Activated CD8-positive, alpha-beta memory T cell treated with anti-CD3 and anti-CD28 coated beads for 36 hours (primary cell): Measurements from ENCODE around the gene CCN6. TPM values are rescaled to one million over a fixed set of nuclear protein-coding genes. Genes with fewer than 3 reads are reported as not detected.

Experiments used
- CTCF ChIA-PET: fragments of 350-600 bp; sonication (Branson Sonifier 250); formaldehyde crosslinking; loops from one replicate; lab custom pipeline; 2021; ENCODE audit warnings: antibody characterized with exemption; lab: Charles Lee
- POLR2A ChIA-PET: fragments of 350-600 bp; sonication (Branson Sonifier 250); formaldehyde crosslinking; loops from one replicate; lab custom pipeline; 2021; ENCODE audit warnings: antibody characterized with exemption; lab: Charles Lee
- total RNA-seq, 2 experiments: library from RNA; stranded (reverse); gene quantifications; one replicate each; pipeline ENCODE4 v1.2.3, GENCODE V29; 2021

The CCN6 gene
- total RNA-seq, 2 experiments from 2014 or later = not detected

GRCh38 chr6:112024464-112024863, 29.4 kb upstream of the CCN6 start:
- POLR2A ChIA-PET = no interaction called here

DNA sequence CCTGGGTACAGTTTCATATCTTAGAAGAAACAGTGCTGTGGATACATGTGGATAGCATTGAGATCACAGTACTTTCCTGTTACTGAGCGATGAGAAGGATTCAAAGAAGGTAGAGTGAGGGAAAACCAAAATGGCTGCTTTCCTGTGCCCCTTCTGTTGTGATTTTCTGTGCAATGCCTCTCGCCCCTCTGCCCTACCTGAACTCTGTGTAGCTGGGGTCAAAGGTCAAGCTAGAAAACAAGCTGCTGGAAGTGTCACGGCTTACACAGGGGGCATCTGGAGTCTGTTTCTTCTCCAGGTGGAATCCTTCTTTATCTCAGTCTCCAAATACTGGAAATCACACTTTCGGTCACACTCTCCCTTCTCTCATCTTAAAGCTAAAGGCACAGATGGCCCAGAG, 27.0 kb upstream of the CCN6 start:
- ChIA-PET POLR2A (no interaction called here), CTCF (interaction anchor here (1.7 to 2.8 kb wide), 2 partner anchors 19 to 316 kb away, joined by 4 to 10 read pairs; no protein-coding TSS in a partner anchor)

More at GRCh38 chr6:112024464-112024863, 29.4 kb upstream of the CCN6 start:
- CTCF ChIA-PET = no interaction called here

DNA sequence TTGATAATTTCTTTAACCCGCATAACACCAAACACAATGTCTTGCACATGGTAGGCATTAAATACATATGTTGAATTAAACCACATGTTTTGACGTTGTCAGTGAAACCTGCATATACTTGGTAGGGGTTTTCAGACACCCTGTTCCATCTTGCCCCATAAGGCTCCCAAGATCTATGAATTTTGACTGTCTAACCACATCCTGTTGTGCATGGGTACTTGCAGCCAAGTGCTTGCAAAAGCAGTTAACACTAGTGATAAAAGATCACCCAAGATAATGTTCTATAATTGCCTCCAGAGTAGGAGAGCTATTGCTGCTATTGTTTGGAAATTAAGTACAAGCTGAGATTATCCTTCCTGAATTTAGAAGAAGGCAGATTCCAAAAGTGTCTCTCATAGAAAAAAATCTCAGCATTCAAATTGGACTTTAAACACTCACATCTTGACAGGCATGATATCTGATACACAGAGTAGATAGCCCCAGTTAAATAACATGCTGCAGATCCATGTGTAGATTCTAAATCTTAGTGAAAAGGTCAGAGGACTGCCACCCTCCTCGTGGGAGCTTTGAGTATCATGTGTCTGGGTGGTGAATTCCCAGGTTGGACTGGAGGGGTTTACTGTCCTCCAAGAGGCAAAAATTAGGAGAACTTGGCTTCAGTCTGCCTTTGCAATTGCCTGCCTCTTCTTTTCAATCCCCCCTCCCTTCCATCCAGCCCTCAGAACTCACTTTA, 25.8 kb upstream of the CCN6 start:
- POLR2A ChIA-PET = interaction anchor here (0.9 to 1.1 kb wide), 2 partner anchors 15 to 224 kb away, joined by 3 to 4 read pairs; no protein-coding TSS in a partner anchor
- CTCF ChIA-PET = interaction anchor here (0.6 to 2.8 kb wide), 9 partner anchors 8 to 317 kb away, joined by 3 to 10 read pairs (median 4); no protein-coding TSS in a partner anchor

GRCh38 chr6:112029045-112029822, 24.7 kb upstream of the CCN6 start:
- CTCF ChIA-PET = interaction anchor here (0.8 to 2.8 kb wide), 8 partner anchors 9 to 158 kb away, joined by 3 to 10 read pairs (median 4); no protein-coding TSS in a partner anchor
- POLR2A ChIA-PET = no interaction called here

GRCh38 chr6:112030206-112030960, 23.5 kb upstream of the CCN6 start:
- ChIA-PET CTCF (no interaction called here), POLR2A (no interaction called here)

GRCh38 chr6:112030961-112031660, 22.8 kb upstream of the CCN6 start:
- CTCF ChIA-PET = no interaction called here
- POLR2A ChIA-PET = no interaction called here

DNA sequence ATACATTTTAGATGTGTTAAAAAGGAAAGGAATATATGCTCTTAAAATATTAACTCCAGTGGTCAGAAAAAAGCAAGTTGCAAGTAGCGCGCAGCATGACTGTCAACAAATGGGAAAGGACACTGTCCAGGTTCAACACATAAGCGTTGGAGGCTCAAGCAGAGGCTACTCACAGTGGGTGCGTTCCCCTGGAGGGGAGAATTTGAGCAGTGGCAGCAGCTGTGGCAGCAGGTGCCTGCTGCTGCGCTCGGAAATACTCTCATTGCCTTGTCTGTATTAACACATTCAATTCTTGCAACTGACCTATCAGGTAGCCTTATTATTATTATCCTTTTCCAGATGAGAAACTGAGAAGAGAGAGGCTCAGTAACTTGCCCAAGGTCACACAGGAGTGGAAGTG, 21.9 kb upstream of the CCN6 start:
- CTCF ChIA-PET = no interaction called here
- POLR2A ChIA-PET = no interaction called here

- ChIA-PET CTCF (interaction anchor here (0.7 to 1.2 kb wide), 2 partner anchors 8 to 16 kb away, joined by 3 to 4 read pairs; no protein-coding TSS in a partner anchor), POLR2A (no interaction called here)
Observed at GRCh38 chr6:112032728-112033127, 21.2 kb upstream of the CCN6 start.

DNA sequence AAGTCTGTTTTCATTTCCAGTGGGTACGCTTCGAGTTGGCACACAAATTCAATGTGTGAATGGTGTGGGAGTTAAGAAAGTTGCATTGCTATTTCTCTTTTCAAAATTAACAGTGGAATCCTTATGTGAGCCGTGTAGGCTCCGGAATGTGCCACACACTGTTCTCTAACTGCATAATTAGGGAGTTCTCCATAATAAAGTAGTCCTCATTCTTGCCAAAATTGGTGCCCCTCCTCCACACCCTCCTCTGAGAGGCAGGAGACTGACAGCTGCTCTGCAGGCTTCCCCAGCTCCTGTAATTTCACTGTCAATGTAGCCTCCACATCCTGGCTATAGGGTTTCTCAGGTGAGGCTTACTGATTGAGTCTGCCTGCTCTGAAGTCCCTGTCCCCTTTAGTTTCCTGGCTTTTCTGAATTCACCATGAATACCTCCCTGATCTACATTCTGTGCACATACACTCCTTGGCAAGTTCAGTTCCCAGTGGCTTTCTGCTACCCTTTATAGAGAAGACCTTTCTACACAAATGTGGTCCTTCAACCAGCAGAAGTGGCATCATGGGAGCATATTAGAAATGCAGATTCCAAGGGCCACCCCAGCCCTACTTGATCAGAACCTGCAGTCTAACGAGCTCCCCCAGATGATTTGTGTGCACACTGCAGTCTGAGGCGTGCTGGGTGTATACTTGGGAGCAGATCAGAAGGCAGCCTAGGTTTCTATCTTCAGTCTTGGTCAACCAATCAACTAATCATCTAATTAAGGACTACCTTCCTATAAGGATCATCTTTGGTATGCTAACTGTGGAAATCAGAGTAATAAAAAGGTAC, 19.9 kb upstream of the CCN6 start:
- ChIA-PET CTCF (interaction anchor here (1.2 to 1.3 kb wide), 2 partner anchors 9 to 17 kb away, joined by 4 to 5 read pairs; no protein-coding TSS in a partner anchor), POLR2A (no interaction called here)

- POLR2A ChIA-PET = no interaction called here
- CTCF ChIA-PET = interaction anchor here (1.3 kb wide), 1 partner anchor 9 kb away, joined by 5 read pairs; no protein-coding TSS in a partner anchor
Observed at GRCh38 chr6:112034616-112034995, 19.3 kb upstream of the CCN6 start.

DNA sequence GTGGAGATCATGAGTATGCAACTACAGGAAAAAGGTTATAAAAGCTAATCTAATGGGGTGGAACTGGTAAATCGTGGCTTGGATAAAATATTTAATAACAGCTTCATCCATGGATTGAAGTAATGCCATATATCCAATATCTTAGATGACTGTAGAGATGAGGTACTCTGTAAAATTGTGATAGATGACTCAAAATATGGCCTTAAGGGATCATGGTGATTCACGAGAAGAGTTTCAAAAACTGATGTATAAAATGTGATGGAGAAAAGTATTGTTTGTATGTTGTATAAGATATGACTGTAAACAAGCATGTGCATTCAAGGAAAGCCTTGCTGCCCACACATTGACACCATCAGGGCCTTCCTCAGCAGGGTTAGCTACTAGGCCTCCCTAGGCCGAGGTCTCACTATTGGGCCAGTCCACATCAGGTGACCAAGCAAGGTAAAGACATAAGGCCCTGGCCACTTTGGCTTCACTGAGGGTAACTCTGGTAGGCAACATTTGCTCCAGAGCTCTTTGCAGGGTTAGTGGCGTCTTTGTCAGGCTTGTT, 17.7 kb upstream of the CCN6 start:
- CTCF ChIA-PET = no interaction called here
- POLR2A ChIA-PET = no interaction called here

DNA sequence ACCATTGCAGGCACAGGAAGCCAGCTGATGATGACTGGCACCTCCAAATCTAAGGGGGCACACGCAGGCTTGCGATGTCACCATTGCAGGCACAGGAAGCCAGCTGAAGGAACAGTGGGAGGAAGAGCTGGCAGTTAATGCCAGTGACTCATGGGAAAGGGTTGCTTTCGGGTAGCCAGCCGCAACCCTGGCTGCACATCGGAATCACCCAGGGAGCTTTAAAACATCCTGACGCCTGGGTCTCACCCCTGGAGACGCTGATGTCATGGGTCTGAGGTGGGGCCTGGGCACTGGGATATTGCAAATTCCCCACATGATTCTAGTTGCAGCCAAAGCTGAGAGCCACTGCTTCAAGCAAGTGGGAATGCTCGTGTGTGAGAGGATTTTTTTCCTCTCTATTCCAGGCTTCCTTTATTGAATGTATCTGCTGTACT, 16.1 kb upstream of the CCN6 start:
- POLR2A ChIA-PET = no interaction called here
- CTCF ChIA-PET = no interaction called here

DNA sequence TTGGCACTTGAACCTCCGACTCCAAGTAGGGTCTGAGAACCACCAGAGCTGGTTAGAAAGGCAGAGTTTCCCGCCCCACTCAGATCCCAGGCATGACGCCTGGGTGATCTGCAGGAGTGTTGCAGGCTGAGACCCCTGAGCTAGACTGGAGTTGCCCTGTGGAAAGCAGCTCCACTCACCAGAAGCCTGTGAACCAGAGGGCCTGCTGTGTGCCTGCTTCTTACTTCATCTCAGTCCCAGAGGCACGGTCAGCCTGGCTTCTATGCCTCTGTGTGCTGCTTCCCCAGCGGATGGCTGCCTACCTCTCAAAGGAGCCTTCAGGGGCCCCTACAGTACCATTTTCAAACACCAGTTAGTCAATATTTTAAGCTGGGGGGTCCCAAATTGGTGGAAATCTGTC, 15.6 kb upstream of the CCN6 start:
- ChIA-PET POLR2A (no interaction called here), CTCF (no interaction called here)

DNA sequence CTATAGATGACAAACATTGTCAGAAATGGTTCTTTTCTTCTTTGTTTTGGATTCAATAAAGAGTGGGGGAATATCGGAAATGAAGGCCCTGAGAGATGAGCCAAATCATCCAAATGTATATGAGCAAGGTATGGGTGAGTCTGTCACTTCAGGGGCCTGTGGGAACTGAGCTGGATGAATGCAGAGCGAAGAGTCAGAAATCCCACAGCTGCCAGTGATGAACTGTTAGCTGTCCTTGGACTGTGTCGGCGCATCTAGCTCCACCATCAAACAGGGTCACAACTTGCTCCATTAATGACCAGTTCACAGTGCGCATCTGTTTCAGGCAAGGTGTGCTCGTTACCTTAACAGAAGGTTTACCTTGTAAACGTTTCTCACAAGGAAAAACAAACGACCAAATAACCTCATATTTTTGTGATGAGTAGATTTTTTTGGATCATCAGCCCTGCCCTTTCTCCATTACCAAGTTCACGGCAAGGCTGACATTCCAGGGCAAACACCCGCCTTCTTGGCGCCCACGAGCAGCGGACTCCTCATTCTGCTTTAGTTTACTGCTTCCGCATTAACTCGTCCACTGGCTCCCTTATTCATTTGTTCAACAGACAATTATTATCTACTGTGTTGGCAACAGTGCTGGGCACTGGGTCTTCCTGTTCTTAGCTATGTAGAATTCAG, 15.0 kb upstream of the CCN6 start:
- POLR2A ChIA-PET = no interaction called here
- CTCF ChIA-PET = interaction anchor here (0.7 to 0.8 kb wide), 2 partner anchors 10 to 329 kb away, joined by 3 read pairs; no protein-coding TSS in a partner anchor

DNA sequence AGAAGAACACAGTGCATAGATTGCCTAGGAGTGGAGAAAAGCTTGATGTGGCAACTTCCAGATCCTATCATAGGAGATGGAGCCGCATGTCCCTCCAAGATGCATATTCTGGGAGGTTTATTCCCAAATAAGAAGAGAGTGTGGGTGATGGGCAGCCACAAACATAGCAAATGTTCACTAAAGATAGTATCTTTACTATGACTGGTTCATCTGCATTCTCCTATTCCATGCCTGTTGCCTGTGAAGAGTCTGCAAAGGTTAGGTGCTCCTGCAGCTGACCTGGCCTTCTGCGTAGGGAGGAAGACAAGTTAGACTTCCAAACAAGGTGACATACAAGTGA, 14.5 kb upstream of the CCN6 start:
- ChIA-PET POLR2A (no interaction called here), CTCF (interaction anchor here (0.8 kb wide), 1 partner anchor 10 kb away, joined by 3 read pairs; no protein-coding TSS in a partner anchor)

DNA sequence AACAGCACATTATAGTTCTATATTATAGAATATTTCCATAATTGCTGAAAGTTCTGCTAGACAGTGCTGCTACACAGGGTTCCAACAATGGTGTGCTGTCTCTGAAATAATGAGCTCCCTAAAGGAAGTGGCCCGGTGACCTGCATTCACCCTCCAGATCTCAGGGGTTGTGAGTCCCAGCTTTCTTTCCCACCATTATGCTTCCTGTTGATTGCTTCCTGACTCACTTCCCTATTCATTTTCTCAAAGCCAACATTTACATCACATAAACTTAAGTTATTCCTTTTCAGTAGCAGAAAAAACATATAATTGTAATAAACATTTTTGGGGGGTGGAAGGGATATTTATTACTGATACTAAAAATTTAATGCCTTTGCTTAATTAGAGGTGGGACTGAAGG, 12.9 kb upstream of the CCN6 start:
- ChIA-PET POLR2A (interaction anchor here (1.3 kb wide), 1 partner anchor 24 kb away, joined by 3 read pairs; no protein-coding TSS in a partner anchor), CTCF (interaction anchor here (0.7 to 3.0 kb wide), 6 partner anchors 8 to 781 kb away, joined by 3 to 17 read pairs (median 4); a partner anchor contains a TSS)

GRCh38 chr6:112041535-112041934, 12.4 kb upstream of the CCN6 start:
- POLR2A ChIA-PET = interaction anchor here (1.3 kb wide), 1 partner anchor 25 kb away, joined by 3 read pairs; no protein-coding TSS in a partner anchor
- CTCF ChIA-PET = interaction anchor here (1.0 to 3.0 kb wide), 9 partner anchors 9 to 333 kb away, joined by 3 to 17 read pairs (median 5); no protein-coding TSS in a partner anchor
